Neural progenitor cell (in vitro differentiated cells): ENCODE measurements around the gene PTPN14.

Experiments used
- EZH2 ChIP-seq: fragments of 200-600 bp; sonication (generic); IDR thresholded peaks from 2 replicates; pipeline ENCODE4 v1.6.1; 2017; ENCODE audit warnings: antibody characterized with exemption, mild to moderate bottlenecking, moderate library complexity
- EZH2phosphoT487 ChIP-seq: fragments of 200-600 bp; sonication (generic); IDR thresholded peaks from 2 replicates; pipeline ENCODE4 v1.6.1; 2017; ENCODE audit warnings: antibody characterized with exemption
- TF ChIP-seq, protein P1 (sequence below): fragments of 200-600 bp; sonication (generic); IDR thresholded peaks from 2 replicates; pipeline ENCODE4 v1.5.1; 2017; ENCODE audit warnings: antibody characterized with exemption, mild to moderate bottlenecking

- TF ChIP-seq, protein P1, sequence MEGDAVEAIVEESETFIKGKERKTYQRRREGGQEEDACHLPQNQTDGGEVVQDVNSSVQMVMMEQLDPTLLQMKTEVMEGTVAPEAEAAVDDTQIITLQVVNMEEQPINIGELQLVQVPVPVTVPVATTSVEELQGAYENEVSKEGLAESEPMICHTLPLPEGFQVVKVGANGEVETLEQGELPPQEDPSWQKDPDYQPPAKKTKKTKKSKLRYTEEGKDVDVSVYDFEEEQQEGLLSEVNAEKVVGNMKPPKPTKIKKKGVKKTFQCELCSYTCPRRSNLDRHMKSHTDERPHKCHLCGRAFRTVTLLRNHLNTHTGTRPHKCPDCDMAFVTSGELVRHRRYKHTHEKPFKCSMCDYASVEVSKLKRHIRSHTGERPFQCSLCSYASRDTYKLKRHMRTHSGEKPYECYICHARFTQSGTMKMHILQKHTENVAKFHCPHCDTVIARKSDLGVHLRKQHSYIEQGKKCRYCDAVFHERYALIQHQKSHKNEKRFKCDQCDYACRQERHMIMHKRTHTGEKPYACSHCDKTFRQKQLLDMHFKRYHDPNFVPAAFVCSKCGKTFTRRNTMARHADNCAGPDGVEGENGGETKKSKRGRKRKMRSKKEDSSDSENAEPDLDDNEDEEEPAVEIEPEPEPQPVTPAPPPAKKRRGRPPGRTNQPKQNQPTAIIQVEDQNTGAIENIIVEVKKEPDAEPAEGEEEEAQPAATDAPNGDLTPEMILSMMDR, result no peak
- no peak for TF ChIP-seq EZH2
- no peak for TF ChIP-seq EZH2phosphoT487
Observed at GRCh38 chr1:214416417-214416816, 135.0 kb downstream of the PTPN14 start.
